Uterine smooth muscle cell (primary cell): Measurements from ENCODE around the gene SMCHD1. TPM values are rescaled to one million over a fixed set of nuclear protein-coding genes. Genes with fewer than 3 reads are reported as not detected.

Experiments
- total RNA-seq: library from RNA; depleted of rRNA; stranded (reverse); fragments of >200 nt; gene quantifications from 2 replicates; pipeline ENCODE4 v1.2.3, GENCODE V29; 2014

SMCHD1 gene
- 96.5 and 104 TPM in 2 replicates for total RNA-seq

DNA sequence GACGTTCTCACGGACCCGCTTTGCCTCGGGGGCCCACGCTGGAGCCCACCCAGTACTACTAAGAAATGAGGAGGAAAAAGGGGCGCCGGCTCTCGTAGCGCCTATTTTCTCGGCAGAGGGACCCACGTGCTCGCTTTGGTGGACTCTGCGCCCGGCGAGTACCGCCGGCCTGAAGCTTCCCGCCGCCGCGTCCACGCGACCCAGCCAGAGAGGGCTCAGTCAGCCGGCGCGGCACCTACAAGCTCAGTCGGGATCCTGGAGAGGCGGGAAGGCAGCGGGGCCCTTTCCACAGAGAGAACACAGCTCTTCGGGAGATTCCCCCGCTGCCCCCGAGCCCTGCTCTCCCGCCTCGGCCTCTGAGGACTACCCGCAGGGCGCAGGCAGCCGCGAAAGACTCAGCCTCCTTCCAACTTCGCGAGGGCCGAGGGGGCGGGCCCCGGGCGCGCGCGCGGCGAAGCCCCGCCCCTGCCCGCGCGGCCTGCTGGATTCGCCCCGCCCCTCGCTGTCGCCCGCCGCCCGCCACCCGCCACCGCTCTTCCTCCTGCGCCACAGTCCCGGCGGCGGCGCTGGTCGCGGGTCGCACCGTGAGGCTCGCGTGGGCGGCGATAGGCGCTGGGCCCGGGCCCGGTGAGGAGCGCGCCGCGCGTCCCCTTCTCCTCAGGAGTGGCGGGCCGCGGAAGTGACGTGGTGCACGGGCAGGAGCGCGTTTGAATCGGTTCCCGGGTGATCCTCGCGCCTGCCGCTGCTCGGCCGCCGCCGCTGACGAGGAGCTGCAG is at the start of gene SMCHD1:
TSS of gene SMCHD1 (plus strand) at position 549 of the 776 bp plus-strand sequence. CDS start 350 bp downstream, outside the sequence.

DNA sequence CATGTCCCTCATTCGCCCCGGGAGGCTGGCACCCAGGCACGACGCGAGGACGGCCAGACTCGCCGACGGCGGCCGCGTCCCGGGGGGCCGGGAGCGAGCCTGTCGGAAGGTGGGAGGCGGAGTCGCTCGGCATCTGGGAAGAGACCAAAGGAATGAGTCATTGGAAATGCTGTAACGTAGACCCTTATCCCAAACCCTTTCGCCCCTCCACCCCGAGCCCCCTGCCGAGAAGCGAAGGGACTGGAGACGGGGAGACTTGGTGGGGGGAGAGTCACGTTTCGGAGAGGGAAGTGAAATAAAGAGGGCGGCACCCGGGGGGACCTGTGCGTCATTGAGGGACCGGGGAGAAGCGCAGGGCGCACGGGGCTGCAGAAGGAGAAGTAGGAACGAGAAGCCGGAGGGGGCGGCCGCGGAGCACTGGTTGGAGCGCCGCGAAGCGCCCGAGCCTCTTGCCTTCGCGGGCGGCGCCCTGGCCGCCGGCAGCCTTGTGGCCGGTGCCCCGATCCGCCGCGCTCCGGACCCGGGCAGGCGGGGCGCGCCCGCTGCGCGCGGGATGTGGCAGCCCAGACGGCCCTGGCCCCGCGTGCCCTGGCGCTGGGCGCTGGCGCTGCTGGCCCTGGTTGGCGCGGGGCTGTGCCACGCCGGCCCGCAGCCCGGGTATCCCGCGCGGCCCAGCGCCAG is 191.2 kb downstream of the SMCHD1 start, which contains the start of gene EMILIN2:
TSS of gene EMILIN2 (plus strand) at position 371 of the 681 bp plus-strand sequence. CDS start at position 554, 183 bp downstream.

Other genes starting within 250 kb of the SMCHD1 start
- gene METTL4, start 84.2 kb upstream of the SMCHD1 start, total RNA-seq, result 10.7 and 11.8 TPM in 2 replicates
- 17.2 and 64.5 TPM in 2 replicates for gene NDC80, start 84.2 kb upstream of the SMCHD1 start, total RNA-seq
- gene EMILIN2, start 191.3 kb downstream of the SMCHD1 start, total RNA-seq, result 8.4 and 17.9 TPM in 2 replicates